Spleen (tissue), 11 donors: Measurements from ENCODE around the gene RERE. TPM values are rescaled to one million over a fixed set of nuclear protein-coding genes. Genes with fewer than 3 reads are reported as not detected.

ENCODE experiments used
- DNase-seq: peaks from one replicate; pipeline ENCODE4 v3.0.0-alpha.2; 2020
- H3K27ac ChIP-seq, 8 donors: fragments of 200-600 bp; sonication (generic) in 7 of 8; 1 replicate in 4 of 8; 2 replicates in 4 of 8; pipeline versions ENCODE4 v1.5.0 to v1.8.0; 2016 to 2021; ENCODE audit warnings: inconsistent platforms in 4 of 8, mild to moderate bottlenecking in 4 of 8, moderate library complexity in 1 of 8
- H3K27me3 ChIP-seq, 7 donors: fragments of 200-600 bp; sonication (generic) in 6 of 7; replicated peaks in 1 of 7; 1 replicate in 4 of 7; 2 replicates in 3 of 7; pipeline versions ENCODE4 v1.5.0 to v1.8.0; 2016 to 2021; ENCODE audit warnings: inconsistent platforms in 3 of 7, mild to moderate bottlenecking in 1 of 7
- H3K36me3 ChIP-seq, 6 donors: fragments of 200-600 bp; sonication (generic) in 5 of 6; 1 replicate in 4 of 6; 2 replicates in 2 of 6; pipeline versions ENCODE4 v1.5.0 to v1.8.0; 2016 to 2021; ENCODE audit warnings: inconsistent platforms in 2 of 6
- H3K4me1 ChIP-seq, 6 donors: fragments of 200-600 bp; sonication (generic) in 5 of 6; 1 replicate in 3 of 6; 2 replicates in 3 of 6; pipeline versions ENCODE4 v1.5.0 to v1.8.0; 2016 to 2021; ENCODE audit warnings: inconsistent platforms in 3 of 6
- H3K4me3 ChIP-seq, 8 donors: fragments of 200-600 bp; sonication (generic) in 7 of 8; 1 replicate in 4 of 8; 2 replicates in 4 of 8; pipeline versions ENCODE4 v1.5.0 to v1.8.0; 2016 to 2021; ENCODE audit warnings: inconsistent platforms in 4 of 8, mild to moderate bottlenecking in 4 of 8, moderate library complexity in 2 of 8
- H3K9me3 ChIP-seq, 8 donors: fragments of 200-600 bp; sonication (generic) in 7 of 8; 1 replicate in 4 of 8; 2 replicates in 4 of 8; pipeline versions ENCODE4 v1.5.0 to v1.8.0; 2016 to 2021; ENCODE audit warnings: inconsistent platforms in 4 of 8
- CTCF ChIP-seq, 11 experiments: fragments of 200-600 bp in 7 of 11; fragments of 450-650 bp in 4 of 11; sonication (generic) in 4 of 11; IDR thresholded peaks in 8 of 11; conservative IDR thresholded peaks in 3 of 11; 1 replicate in 7 of 11; 2 replicates in 4 of 11; pipeline versions ENCODE4 v1.4.0 to v1.8.0; 2016 to 2021; ENCODE audit warnings: antibody characterized with exemption in 11 of 11, inconsistent platforms in 4 of 11, mild to moderate bottlenecking in 1 of 11
- POLR2A ChIP-seq, 3 donors: fragments of 450-650 bp; IDR thresholded peaks; one replicate each; pipeline ENCODE4 v1.5.1; 2017; ENCODE audit warnings: antibody characterized with exemption in 3 of 3, mild to moderate bottlenecking in 1 of 3
- POLR2AphosphoS5 ChIP-seq, 3 donors: sonication (generic); formaldehyde crosslinking; IDR thresholded peaks; one replicate each; pipeline ENCODE4 v1.5.1; 2017; ENCODE audit warnings: antibody characterized with exemption in 3 of 3
- WGBS, 5 donors: extraction: QIAGEN DNeasy Blood & Tissue Kit in 3 of 5; methylation state at CpG; one replicate each; pipeline versions ENCODE4 v1.1.5 to v1.1.7; 2013 to 2018; 5-methylcytosine and 5-hydroxymethylcytosine counted together
- intact Hi-C: fragments of 100-400 bp; cut with DNase I; formaldehyde crosslinking; loops from one replicate; pipeline ENCODE4 v1.15.0; 2023; ENCODE audit warnings: low total_unique reads
- polyA plus RNA-seq, 3 donors: library from polyadenylated mRNA; stranded (reverse); fragments of 200-250 nt; gene quantifications; one replicate each; pipeline ENCODE4 v1.2.1, GENCODE V29; 2013
- total RNA-seq, 7 donors: library from RNA; depleted of rRNA in 3 of 7; stranded (reverse); fragments of >200 nt in 3 of 7; fragmentation: NEBNext Ultra II Directional in 4 of 7; extraction: Animal tissue kit (Norgen Biotek cat#: 25700) in 4 of 7; gene quantifications; one replicate each; pipeline versions ENCODE4 v1.1.0 to v1.2.1, GENCODE V29; 2016 to 2021
- donor health status: healthy with polysubstance abuse.
- donor health status: DM: no; HTN: no; CAD: no; lungs with moderate emphysema.
- donor health status: DM: no; HTN: no; CAD: no.
- donor health status: Bipolar disorder and iron deficiency.
- donor health status: healthy.
- donor health status: DM: no; HTN: no; CAD: no.
- donor health status: DM: yes; HTN: yes; CAD: no.

RERE gene
- total and polyA plus RNA-seq, 10 donors = 10.3 to 149 (median 117) TPM

GRCh38 chr1:8666389-8667167, 150.9 kb downstream of the RERE start:
- Histone ChIP-seq H3K36me3 (no peaks in the 10 kb centered on the region), H3K27ac (peak overlapping the region in 7 of 8 donors; percentile 1 to 82 (median 28)), H3K27me3 (no peaks in the 10 kb centered on the region), H3K4me3 (no peak overlapping the region), H3K9me3 (no peaks in the 10 kb centered on the region), H3K4me1 (peaks cover 58 to 99% (median 97%) of the 10 kb centered on the region in 6 donors)
- intact Hi-C loops = loop anchor here (10.0 kb wide), 1 partner anchor 62 kb away; no protein-coding TSS in a partner anchor
- 42 to 49% (median 47%) methylated on average over 5 of the region's 5 CpGs for WGBS, 5 donors
- TF ChIP-seq CTCF (IDR thresholded peaks at IDR 0.05 in 8 of 11, conservative IDR thresholded peaks at IDR 0.05 in 3 of 11) (no peak), POLR2AphosphoS5 (IDR thresholded peaks at IDR 0.05) (no peak), POLR2A (IDR thresholded peaks at IDR 0.05) (no peak)
- no peak for DNase-seq

GRCh38 chr1:8665833-8666232, 151.6 kb downstream of the RERE start:
- peak overlapping the region in 7 of 8 donors; percentile 1 to 82 (median 28) for H3K27ac ChIP-seq

GRCh38 chr1:8664887-8665286, 152.6 kb downstream of the RERE start:
- no peak overlapping the region for H3K4me3 ChIP-seq
- no peaks in the 10 kb centered on the region for H3K36me3 ChIP-seq
- no peak for DNase-seq
- H3K27me3 ChIP-seq = no peaks in the 10 kb centered on the region
- peak overlapping the region in 5 of 8 donors; percentile 64 to 82 (median 75) for H3K27ac ChIP-seq
- TF ChIP-seq CTCF (IDR thresholded peaks at IDR 0.05 in 8 of 11, conservative IDR thresholded peaks at IDR 0.05 in 3 of 11) (no peak), POLR2AphosphoS5 (IDR thresholded peaks at IDR 0.05) (no peak), POLR2A (IDR thresholded peaks at IDR 0.05) (no peak)
- intact Hi-C loops = loop anchor here (10.0 kb wide), 1 partner anchor 60 kb away; no protein-coding TSS in a partner anchor
- H3K9me3 ChIP-seq = no peaks in the 10 kb centered on the region
- WGBS, 5 donors = 74 to 91% (median 86%) methylated on average over 4 of the region's 4 CpGs
- H3K4me1 ChIP-seq = peaks cover 63 to 99% (median 97%) of the 10 kb centered on the region in 6 donors

More at GRCh38 chr1:8665833-8666232, 151.6 kb downstream of the RERE start:
- WGBS, 5 donors = 63 to 71% (median 66%) methylated on average over 2 of the region's 2 CpGs
- H3K4me3 ChIP-seq = no peak overlapping the region
- no peaks in the 10 kb centered on the region for H3K27me3 ChIP-seq
- intact Hi-C loops = loop anchor here (10.0 kb wide), 1 partner anchor 61 kb away; no protein-coding TSS in a partner anchor
- DNase-seq = no peak
- no peaks in the 10 kb centered on the region for H3K36me3 ChIP-seq
- TF ChIP-seq CTCF (IDR thresholded peaks at IDR 0.05 in 8 of 11, conservative IDR thresholded peaks at IDR 0.05 in 3 of 11) (no peak), POLR2AphosphoS5 (IDR thresholded peaks at IDR 0.05) (no peak), POLR2A (IDR thresholded peaks at IDR 0.05) (no peak)
- H3K4me1 ChIP-seq = peaks cover 59 to 99% (median 97%) of the 10 kb centered on the region in 6 donors
- H3K9me3 ChIP-seq = no peaks in the 10 kb centered on the region

- Histone ChIP-seq H3K36me3 (no peaks in the 10 kb centered on the region), H3K4me3 (peak overlapping the region in 2 of 8 donors; percentile 4 to 28), H3K27ac (peak overlapping the region; percentile 32 to 82 (median 70)), H3K9me3 (no peaks in the 10 kb centered on the region), H3K4me1 (peaks cover 70 to 98% (median 97%) of the 10 kb centered on the region in 6 donors), H3K27me3 (no peaks in the 10 kb centered on the region)
- intact Hi-C loops = loop anchor here (10.0 kb wide), 1 partner anchor 59 kb away; no protein-coding TSS in a partner anchor
- WGBS, 5 donors = 5 to 18% (median 15%) methylated on average over 2 of the region's 2 CpGs
- no peak for TF ChIP-seq POLR2A (IDR thresholded peaks at IDR 0.05)
- no peak for TF ChIP-seq CTCF (IDR thresholded peaks at IDR 0.05 in 8 of 11, conservative IDR thresholded peaks at IDR 0.05 in 3 of 11)
- peak in 1 of 3 donors; percentile 39 for TF ChIP-seq POLR2AphosphoS5 (IDR thresholded peaks at IDR 0.05)
- DNase-seq = no peak
Observed at GRCh38 chr1:8663915-8664329, 153.5 kb downstream of the RERE start.
